Astrocyte (in vitro differentiated cells and primary cell): ENCODE data around the gene TOP1. TPM values are rescaled to one million over a fixed set of nuclear protein-coding genes. Genes with fewer than 3 reads are reported as not detected.

Source experiments
- DNase-seq: peaks from one replicate; pipeline ENCODE4 v3.0.0-alpha.2; 2010; ENCODE audit warnings: low read depth
- FAIRE-seq: peaks from 2 replicates; lab custom pipeline; 2011; peaks lifted over from hg19 to GRCh38; lab: Jason Lieb, UNC
- H2AFZ ChIP-seq: 2 replicates; pipeline ENCODE4 v1.6.0; 2012; ENCODE audit warnings: low read depth, low read length, inconsistent platforms
- H3K27ac ChIP-seq: 2 replicates; pipeline ENCODE4 v1.5.1; 2011; ENCODE audit warnings: low read depth, low read length, inconsistent platforms
- H3K27me3 ChIP-seq: 2 replicates; pipeline ENCODE4 v1.6.0; 2011; ENCODE audit warnings: low read length, inconsistent platforms; ENCODE audit not compliant: insufficient read depth
- H3K36me3 ChIP-seq: 2 replicates; pipeline ENCODE4 v1.5.1; 2011; ENCODE audit warnings: low read length, inconsistent platforms; ENCODE audit not compliant: insufficient read depth
- H3K4me1 ChIP-seq: 2 replicates; pipeline ENCODE4 v1.5.1; 2011; ENCODE audit warnings: low read length, inconsistent platforms; ENCODE audit not compliant: insufficient read depth
- H3K4me2 ChIP-seq: 2 replicates; pipeline ENCODE4 v1.6.0; 2012; ENCODE audit warnings: low read length, inconsistent platforms
- H3K4me3 ChIP-seq: 2 replicates; pipeline ENCODE4 v1.5.1; 2011; ENCODE audit warnings: low read depth, mild to moderate bottlenecking, low read length, inconsistent platforms; ENCODE audit not compliant: insufficient read depth
- H3K79me2 ChIP-seq: 2 replicates; pipeline ENCODE4 v1.6.0; 2012; ENCODE audit warnings: mild to moderate bottlenecking, low read length, inconsistent platforms; ENCODE audit not compliant: insufficient read depth
- H3K9ac ChIP-seq: 2 replicates; pipeline ENCODE4 v1.6.0; 2012; ENCODE audit warnings: mild to moderate bottlenecking, low read length, inconsistent platforms
- H3K9me3 ChIP-seq: 2 replicates; pipeline ENCODE4 v1.5.1; 2012; ENCODE audit warnings: low read depth, mild to moderate bottlenecking, low read length, inconsistent platforms; ENCODE audit not compliant: insufficient read depth
- H4K20me1 ChIP-seq: 2 replicates; pipeline ENCODE4 v1.6.0; 2012; ENCODE audit warnings: low read length, inconsistent platforms; ENCODE audit not compliant: insufficient read depth
- H3K27ac Mint-ChIP-seq: one replicate; pipeline ENCODE4 v1.8.0; 2021; ENCODE audit warnings: mild to moderate bottlenecking, mixed read lengths; ENCODE audit not compliant: unreplicated experiment
- H3K27me3 Mint-ChIP-seq: one replicate; pipeline ENCODE4 v1.8.0; 2021; ENCODE audit warnings: low read depth, mixed read lengths; ENCODE audit not compliant: unreplicated experiment
- H3K36me3 Mint-ChIP-seq: one replicate; pipeline ENCODE4 v1.8.0; 2021; ENCODE audit warnings: low read depth, mixed read lengths; ENCODE audit not compliant: unreplicated experiment
- H3K4me1 Mint-ChIP-seq: one replicate; pipeline ENCODE4 v1.8.0; 2021; ENCODE audit warnings: low read depth, mixed read lengths; ENCODE audit not compliant: unreplicated experiment
- H3K4me3 Mint-ChIP-seq: one replicate; pipeline ENCODE4 v1.8.0; 2021; ENCODE audit warnings: mild to moderate bottlenecking, moderate library complexity, mixed read lengths; ENCODE audit not compliant: unreplicated experiment
- H3K9me3 Mint-ChIP-seq: one replicate; pipeline ENCODE4 v1.8.0; 2021; ENCODE audit warnings: mild to moderate bottlenecking, mixed read lengths; ENCODE audit not compliant: unreplicated experiment
- CTCF ChIP-seq: IDR thresholded peaks from 2 replicates; pipeline ENCODE4 v1.5.1; 2011; ENCODE audit warnings: low read depth, mild to moderate bottlenecking, inconsistent platforms, low read length, moderate library complexity; ENCODE audit not compliant: insufficient read depth
- EZH2 ChIP-seq: IDR thresholded peaks from 2 replicates; pipeline ENCODE4 v1.6.1; 2012; ENCODE audit warnings: mild to moderate bottlenecking, low read length, inconsistent platforms; ENCODE audit not compliant: insufficient read depth
- total RNA-seq: library from RNA; stranded (reverse); gene quantifications from 2 replicates; pipeline ENCODE4 v1.2.1, GENCODE V29; 2021

The TOP1 gene
- total RNA-seq, 1 donor from 2014 or later = 63.5 TPM

- H4K20me1 ChIP-seq = peaks cover 29% of the 10 kb centered on the region
- no peak overlapping the region for H2AFZ ChIP-seq
- H3K4me1 ChIP-seq = peaks cover 21% of the 10 kb centered on the region
- DNase-seq = no peak
- no peak overlapping the region for H3K27ac ChIP-seq
- Mint-ChIP-seq H3K9me3 (peaks cover 2% of the 10 kb centered on the region), H3K4me1 (peaks cover 18% of the 10 kb centered on the region), H3K36me3 (no peaks in the 10 kb centered on the region), H3K27ac (no peak overlapping the region), H3K27me3 (peaks cover 8% of the 10 kb centered on the region), H3K4me3 (peak overlapping the region; percentile 92)
- no peak overlapping the region for H3K4me3 ChIP-seq
- H3K9ac ChIP-seq = no peak overlapping the region
- peak overlapping the region; percentile 77 for H3K4me2 ChIP-seq
- no peaks in the 10 kb centered on the region for H3K9me3 ChIP-seq
- H3K79me2 ChIP-seq = peaks cover 38% of the 10 kb centered on the region
- H3K36me3 ChIP-seq = no peaks in the 10 kb centered on the region
- FAIRE-seq = no peak
- TF ChIP-seq CTCF (no peak), EZH2 (no peak)
- H3K27me3 ChIP-seq = no peaks in the 10 kb centered on the region
These were observed 1.3 kb upstream of the TOP1 start for GRCh38 chr20:41027366-41027765.

GRCh38 chr20:41027872-41028358 is 707 bp upstream of the TOP1 start:
- Histone ChIP-seq H3K27me3 (no peaks in the 10 kb centered on the region), H3K4me1 (peaks cover 25% of the 10 kb centered on the region), H3K79me2 (peaks cover 44% of the 10 kb centered on the region), H3K36me3 (no peaks in the 10 kb centered on the region), H3K9ac (peak overlapping the region; percentile 62), H4K20me1 (peaks cover 34% of the 10 kb centered on the region), H3K4me3 (peak overlapping the region; percentile 51), H3K4me2 (peak overlapping the region; percentile 77), H3K9me3 (no peaks in the 10 kb centered on the region), H3K27ac (peak overlapping the region; percentile 59), H2AFZ (peak overlapping the region; percentile 69)
- Mint-ChIP-seq H3K4me3 (peak overlapping the region; percentile 92), H3K9me3 (peaks cover 2% of the 10 kb centered on the region), H3K27me3 (peaks cover 4% of the 10 kb centered on the region), H3K27ac (peak overlapping the region; percentile 62), H3K36me3 (no peaks in the 10 kb centered on the region), H3K4me1 (peaks cover 23% of the 10 kb centered on the region)
- DNase-seq (no peak), FAIRE-seq (no peak)
- TF ChIP-seq EZH2 = no peak
- TF ChIP-seq CTCF = no peak

GRCh38 chr20:41029150-41029901 is 704 bp downstream of the TOP1 start:
- H3K27ac Mint-ChIP-seq = peak overlapping the region; percentile 97
- Histone ChIP-seq H3K36me3 (no peaks in the 10 kb centered on the region), H3K9ac (peak overlapping the region; percentile 99), H4K20me1 (peaks cover 49% of the 10 kb centered on the region), H3K9me3 (no peaks in the 10 kb centered on the region), H3K27ac (peak overlapping the region; percentile 97), H3K4me2 (peak overlapping the region; percentile 94), H3K4me3 (peak overlapping the region; percentile 89), H3K27me3 (no peaks in the 10 kb centered on the region), H3K79me2 (peaks cover 58% of the 10 kb centered on the region), H3K4me1 (peaks cover 25% of the 10 kb centered on the region), H2AFZ (peak overlapping the region; percentile 29)
- H3K9me3 Mint-ChIP-seq = peaks cover 2% of the 10 kb centered on the region
- TF ChIP-seq EZH2 (no peak), CTCF (no peak)
- H3K27me3 Mint-ChIP-seq = no peaks in the 10 kb centered on the region
- DNase-seq = no peak
- no peak for FAIRE-seq
- H3K4me1 Mint-ChIP-seq = peaks cover 35% of the 10 kb centered on the region
- H3K4me3 Mint-ChIP-seq = peak overlapping the region; percentile 97
- H3K36me3 Mint-ChIP-seq = peaks cover 2% of the 10 kb centered on the region
